SK-N-SH treated with all-trans-retinoic acid at 6 μM for 48 hours (cell line): ENCODE data around the gene SORCS2.

ENCODE experiments used
- BACH2 ChIP-seq: fragments of 250-450 bp; sonication (Bioruptor Pico); IDR thresholded peaks from 2 replicates; pipeline ENCODE4 v1.9.0; 2021; ENCODE audit warnings: mild to moderate bottlenecking, borderline replicate concordance
- CREB5 ChIP-seq: fragments of 250-450 bp; sonication (Bioruptor Pico); IDR thresholded peaks from 2 replicates; pipeline ENCODE4 v1.5.1; 2020; ENCODE audit warnings: low read depth, mild to moderate bottlenecking, moderate library complexity
- TCF4 ChIP-seq: fragments of 250-450 bp; sonication (Bioruptor Pico); IDR thresholded peaks from 2 replicates; pipeline ENCODE4 v1.8.0; 2021; ENCODE audit warnings: mild to moderate bottlenecking, moderate library complexity, borderline replicate concordance

GRCh38 chr4:7239101-7239820, 46.9 kb downstream of the SORCS2 start:
- TF ChIP-seq CREB5 (CRISPR knock-in tag) (no peak), BACH2 (CRISPR knock-in tag) (no peak), TCF4 (CRISPR knock-in tag) (no peak)
